ENCODE data around the gene HOXB2.
A peak's percentile ranks its signal among the peaks of the same experiment; 100 is the strongest.

The HOXB2 gene

GRCh38 chr17:48579471-48579759, 34.5 kb upstream of the HOXB2 start:
- FAIRE-seq (no peak), DNase-seq (ENCODE audit: low spot score) (no peak)

DNA sequence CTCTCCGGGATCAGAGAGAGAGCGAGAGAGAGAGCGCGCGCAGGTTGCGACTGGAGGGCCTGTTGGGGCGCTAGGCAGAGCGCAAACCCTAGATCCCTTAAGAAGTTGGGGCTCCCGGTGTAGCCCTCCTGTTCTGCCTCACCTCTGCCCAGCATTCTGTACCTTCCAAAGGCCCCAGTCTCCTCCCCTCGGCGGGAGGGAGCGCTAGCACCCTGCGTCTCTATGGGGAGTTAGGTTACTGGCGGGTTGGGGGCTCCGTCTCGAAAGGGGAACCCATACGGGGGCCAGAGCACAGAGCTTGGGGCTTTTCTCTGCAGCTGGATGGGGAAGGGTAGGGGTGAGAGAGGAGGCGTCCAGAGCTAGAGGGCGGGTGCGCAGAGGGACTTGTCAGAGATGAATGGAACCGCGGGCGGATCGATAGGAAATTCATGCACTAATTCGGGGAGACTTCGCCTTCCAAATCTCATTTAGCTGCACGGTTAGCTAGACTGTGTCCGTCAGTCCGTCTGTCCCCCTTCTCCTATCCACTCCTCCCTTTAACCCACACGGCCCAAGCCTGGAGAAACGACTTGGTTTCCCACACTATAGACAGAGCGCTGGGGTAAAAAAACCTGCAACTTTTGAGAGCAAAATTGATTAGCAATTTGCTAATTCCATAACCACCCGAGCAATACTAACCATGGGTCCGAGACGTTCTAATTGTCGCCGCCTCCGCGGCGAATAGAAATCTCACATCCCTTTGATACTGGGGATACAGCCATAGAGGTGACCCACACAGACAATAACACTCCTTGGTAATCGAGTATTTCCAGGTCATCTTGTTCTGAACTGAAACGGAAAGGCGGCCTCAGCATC, 33.9 kb upstream of the HOXB2 start:
- FAIRE-seq (no peak), DNase-seq (ENCODE audit: low spot score) (no peak)

- FAIRE-seq, result no peak
Measured at GRCh38 chr17:48577946-48578615, 33.2 kb upstream of the HOXB2 start, which contains the start of gene HOXB4. HOXB4 (minus strand) TSS chr17:48578350; CDS start chr17:48578319, 31 bp downstream.

DNA sequence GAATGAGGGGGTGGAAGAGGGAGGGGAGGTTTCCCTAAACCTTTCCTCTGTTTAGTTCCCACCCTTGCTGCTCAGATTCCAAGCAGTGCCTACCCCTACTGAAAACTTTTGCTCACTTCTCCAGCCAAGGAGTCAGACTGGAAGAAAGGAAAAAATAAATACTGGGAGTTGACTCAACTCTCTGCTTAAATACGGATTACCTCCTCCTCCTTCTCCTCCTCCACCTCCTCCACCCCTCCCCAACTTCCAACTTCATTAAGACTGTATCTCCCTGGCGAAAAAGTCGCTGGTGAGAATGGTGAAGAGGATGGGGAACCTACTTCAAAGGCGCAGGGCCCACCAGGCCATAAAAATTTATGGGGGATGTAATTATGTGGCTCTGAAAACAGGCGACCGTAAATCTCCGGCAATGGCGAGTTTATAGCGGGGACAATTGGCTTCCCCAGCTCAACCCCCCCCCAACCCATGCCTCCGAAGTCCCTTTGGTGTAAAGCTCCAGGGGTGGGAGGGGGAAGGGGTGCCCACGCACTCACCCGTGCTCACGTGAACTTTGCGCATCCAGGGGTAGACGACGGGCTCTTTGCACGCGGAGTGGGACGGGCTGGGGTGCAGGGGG, 32.5 kb upstream of the HOXB2 start:
- FAIRE-seq (no peak), DNase-seq (ENCODE audit: low spot score) (no peak)

More at GRCh38 chr17:48577946-48578615, 33.2 kb upstream of the HOXB2 start, which contains the start of gene HOXB4:
- no peak for DNase-seq (ENCODE audit: low spot score)

- FAIRE-seq, result no peak
- DNase-seq (ENCODE audit: low spot score), result peak; percentile 52
Measured at GRCh38 chr17:48576479-48577309, 31.8 kb upstream of the HOXB2 start.

GRCh38 chr17:48575673-48576478, 31.0 kb upstream of the HOXB2 start:
- no peak for FAIRE-seq

GRCh38 chr17:48575066-48575582, 30.2 kb upstream of the HOXB2 start:
- DNase-seq (ENCODE audit: low spot score) (no peak), FAIRE-seq (no peak)

More at GRCh38 chr17:48575673-48576478, 31.0 kb upstream of the HOXB2 start:
- DNase-seq (ENCODE audit: low spot score), result no peak

- no peak for DNase-seq (ENCODE audit: low spot score)
- FAIRE-seq, result no peak
Measured at GRCh38 chr17:48574505-48575065, 29.7 kb upstream of the HOXB2 start.

GRCh38 chr17:48571826-48572417, 27.0 kb upstream of the HOXB2 start:
- FAIRE-seq (no peak), DNase-seq (ENCODE audit: low spot score) (no peak)

- no peak for DNase-seq (ENCODE audit: low spot score)
- no peak for FAIRE-seq
Measured at GRCh38 chr17:48571024-48571818, 26.3 kb upstream of the HOXB2 start.

DNA sequence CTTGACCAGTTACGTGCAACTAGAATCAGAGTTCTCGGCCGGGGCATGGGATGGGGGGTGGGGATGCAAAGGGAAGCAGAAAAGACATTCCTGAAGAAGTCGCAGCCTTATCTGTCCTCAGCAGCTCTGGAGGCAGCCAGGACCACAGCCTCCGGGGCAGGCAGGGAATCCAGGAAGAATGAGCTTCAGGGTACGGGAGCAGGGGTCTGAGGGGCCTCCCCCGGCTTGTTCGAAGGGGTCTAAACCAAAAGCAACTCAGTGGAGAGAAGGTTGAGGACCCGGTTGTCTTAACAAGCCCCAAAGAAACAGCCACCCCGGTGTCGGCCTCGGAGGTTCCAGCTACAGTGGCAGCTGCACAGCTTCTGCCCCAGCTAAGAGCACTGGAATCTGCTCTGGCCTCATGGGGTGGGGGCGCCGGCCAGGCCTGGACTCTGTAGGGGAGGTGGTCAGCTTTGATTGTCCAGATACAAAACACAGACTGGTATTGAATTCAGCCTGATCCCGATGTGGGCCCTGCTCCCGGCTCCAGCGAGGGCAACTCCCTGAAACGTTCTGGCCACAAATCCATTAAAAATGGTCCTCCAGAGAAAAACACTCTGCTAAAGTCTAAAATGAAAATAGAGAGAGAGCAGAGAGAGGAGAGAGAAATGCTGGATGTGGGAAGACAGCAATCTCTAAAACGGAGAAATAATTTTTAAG, 25.6 kb upstream of the HOXB2 start:
- no peak for FAIRE-seq
- DNase-seq (ENCODE audit: low spot score), result no peak

GRCh38 chr17:48569674-48570324, 24.9 kb upstream of the HOXB2 start:
- no peak for DNase-seq (ENCODE audit: low spot score)
- no peak for FAIRE-seq

- FAIRE-seq (no peak), DNase-seq (ENCODE audit: low spot score) (no peak)
Measured at GRCh38 chr17:48569240-48569582, 24.3 kb upstream of the HOXB2 start.

- FAIRE-seq, result no peak
Measured at GRCh38 chr17:48568499-48569239, 23.8 kb upstream of the HOXB2 start.

DNA sequence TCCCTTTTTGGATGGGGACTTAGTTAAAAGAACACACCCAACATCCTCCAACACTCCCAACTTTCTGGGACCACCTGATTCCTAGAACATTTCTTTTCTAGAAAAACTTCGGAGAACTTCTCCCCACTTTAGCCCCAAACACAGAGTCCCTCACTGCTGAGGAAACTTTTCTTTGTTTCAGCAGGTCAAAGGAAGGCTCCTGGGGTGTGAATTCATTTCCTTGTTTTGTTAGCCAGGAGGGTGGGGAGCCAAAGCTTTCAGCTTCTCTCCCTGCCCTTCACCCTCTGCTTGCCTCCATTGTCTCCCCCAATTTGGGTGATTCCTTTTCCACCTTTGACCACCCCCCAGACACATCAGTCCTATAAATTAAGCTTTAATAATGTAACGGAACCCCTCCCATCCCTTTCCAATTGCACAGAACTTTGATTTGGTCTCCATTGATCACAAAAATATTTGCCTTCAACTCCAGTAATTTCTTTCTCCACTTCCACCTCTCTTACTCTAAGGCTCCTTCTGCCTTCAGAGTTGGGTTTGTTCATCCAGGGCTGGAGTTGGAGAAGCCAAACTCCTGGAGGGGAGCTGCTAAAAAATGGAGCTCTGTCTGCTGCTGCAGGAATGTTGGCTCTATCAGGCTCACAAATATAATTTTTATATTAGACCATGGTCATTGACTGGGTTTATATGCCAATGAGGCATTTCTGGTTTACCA, 22.9 kb upstream of the HOXB2 start:
- no peak for FAIRE-seq
- no peak for DNase-seq (ENCODE audit: low spot score)

More at GRCh38 chr17:48568499-48569239, 23.8 kb upstream of the HOXB2 start:
- no peak for DNase-seq (ENCODE audit: low spot score)

DNA sequence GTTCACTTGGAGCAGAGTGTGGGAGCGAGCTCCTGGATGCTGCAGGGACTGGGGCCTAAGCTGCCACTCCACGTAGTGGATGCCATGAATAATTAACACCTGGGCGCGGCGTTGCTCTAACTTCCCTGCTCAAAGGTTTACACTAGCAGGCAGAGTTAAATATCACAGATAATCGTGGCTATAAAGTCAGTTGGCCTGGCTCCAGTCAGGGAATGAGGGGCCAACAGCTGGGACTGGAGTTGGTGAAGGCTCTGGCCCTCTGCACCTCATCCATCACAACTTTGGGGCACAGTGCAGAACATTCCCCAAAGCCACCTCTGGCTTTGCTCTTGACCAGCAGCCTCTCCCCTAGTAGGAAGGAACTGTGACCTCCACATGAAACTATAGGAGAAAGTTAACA, 22.3 kb upstream of the HOXB2 start:
- FAIRE-seq (no peak), DNase-seq (ENCODE audit: low spot score) (no peak)

Data from urothelium cell line (cell line).